Measurements from ENCODE around the gene COL26A1.
"Not testable (repeated sequence)": the region's sequence is repeated elsewhere in the genome, so short reads cannot be mapped to it uniquely, and the experiment has no call there.

COL26A1 gene

GRCh38 chr7:101362334-101363195, at the start of gene COL26A1:
Gene COL26A1, plus strand, starts transcription at chr7:101362875. Its CDS starts 158 bp downstream, at chr7:101363033.
- ATAC-seq (peak; percentile 35), DNase-seq (peak in 1 of 2 donors; percentile 28)
- Mint-ChIP-seq H3K27ac (no peak within 1 kb of the TSS), H3K9me3 (no peaks in the 10 kb centered on the region), H3K27me3 (peaks cover 30% of the 10 kb centered on the region), H3K4me1 (peaks cover 15% of the 10 kb centered on the region), H3K4me3 (peak within 1 kb of the TSS; percentile 19 to 54)

GRCh38 chr7:101315336-101315735, 47.3 kb upstream of the COL26A1 start:
- ATAC-seq = no peak
- Mint-ChIP-seq H3K4me3 (no peak overlapping the region), H3K27ac (no peak overlapping the region), H3K9me3 (peaks cover under 1 to 3% of the 10 kb centered on the region in 2 donors), H3K4me1 (no peaks in the 10 kb centered on the region), H3K27me3 (peaks cover 3% of the 10 kb centered on the region)
- DNase-seq = peak; percentile 28 to 42

GRCh38 chr7:101319401-101319800, 43.3 kb upstream of the COL26A1 start:
- H3K4me3 Mint-ChIP-seq = no peak overlapping the region
- no peak overlapping the region for H3K27ac Mint-ChIP-seq

GRCh38 chr7:101321491-101322401, 40.9 kb upstream of the COL26A1 start, which contains the start of gene IFT22:
Gene IFT22, minus strand, starts transcription at chr7:101321812. Its CDS starts 103 bp downstream, at chr7:101321709.
- peaks cover 10% of the 10 kb centered on the region for H3K4me1 Mint-ChIP-seq
- H3K27ac Mint-ChIP-seq = peak within 1 kb of the TSS; percentile 73 to 95
- H3K4me3 Mint-ChIP-seq = peak within 1 kb of the TSS; percentile 93 to 96
- H3K9me3 Mint-ChIP-seq = no peaks in the 10 kb centered on the region
- no peaks in the 10 kb centered on the region for H3K27me3 Mint-ChIP-seq
- ATAC-seq = peak; percentile 98
- peak; percentile 82 to 86 for DNase-seq

More at GRCh38 chr7:101319401-101319800, 43.3 kb upstream of the COL26A1 start:
- no peak for DNase-seq
- Mint-ChIP-seq H3K27me3 (no peaks in the 10 kb centered on the region), H3K4me1 (peaks cover 10% of the 10 kb centered on the region), H3K9me3 (no peaks in the 10 kb centered on the region)
- no peak for ATAC-seq

- ATAC-seq (no peak), DNase-seq (no peak)
- H3K4me1 Mint-ChIP-seq = no peaks in the 10 kb centered on the region
- no peaks in the 10 kb centered on the region for H3K9me3 Mint-ChIP-seq
- H3K27ac Mint-ChIP-seq = no peak overlapping the region
- H3K27me3 Mint-ChIP-seq = no peaks in the 10 kb centered on the region
- H3K4me3 Mint-ChIP-seq = no peak overlapping the region
Measured at GRCh38 chr7:101328159-101328558, 34.5 kb upstream of the COL26A1 start.

GRCh38 chr7:101330011-101330484, 32.6 kb upstream of the COL26A1 start:
- no peak for ATAC-seq
- H3K27me3 Mint-ChIP-seq = no peaks in the 10 kb centered on the region

DNA sequence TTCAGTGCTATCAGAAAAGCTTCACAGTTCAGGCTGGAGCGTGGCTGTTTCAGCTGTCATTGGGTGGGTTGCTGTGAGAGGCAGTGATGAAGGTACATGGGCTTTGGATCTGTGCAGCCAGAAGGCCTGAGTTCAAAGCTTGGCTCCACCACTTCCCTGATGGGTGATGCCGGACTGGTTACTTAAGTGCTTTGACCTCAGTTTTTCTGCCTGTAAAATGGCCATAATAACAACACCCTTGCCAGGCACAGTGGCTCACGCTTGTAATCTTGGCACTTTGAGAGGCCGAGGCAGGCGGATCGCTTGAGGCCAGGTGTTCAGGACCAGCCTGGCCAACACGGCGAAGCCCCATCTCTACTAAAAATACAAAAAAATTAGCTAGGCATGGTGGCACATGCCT, 30.6 kb upstream of the COL26A1 start:
- no peak overlapping the region for H3K27ac Mint-ChIP-seq
- no peaks in the 10 kb centered on the region for H3K4me1 Mint-ChIP-seq
- H3K4me3 Mint-ChIP-seq = no peak overlapping the region
- no peak for DNase-seq
- H3K27me3 Mint-ChIP-seq = no peaks in the 10 kb centered on the region
- no peak for ATAC-seq
- no peaks in the 10 kb centered on the region for H3K9me3 Mint-ChIP-seq

More at GRCh38 chr7:101330011-101330484, 32.6 kb upstream of the COL26A1 start:
- H3K4me1 Mint-ChIP-seq = no peaks in the 10 kb centered on the region
- no peaks in the 10 kb centered on the region for H3K9me3 Mint-ChIP-seq
- H3K27ac Mint-ChIP-seq = peak overlapping the region in 1 of 2 donors; percentile 74
- DNase-seq = no peak
- H3K4me3 Mint-ChIP-seq = no peak overlapping the region

GRCh38 chr7:101333912-101334311, 28.8 kb upstream of the COL26A1 start:
- H3K27me3 Mint-ChIP-seq = no peaks in the 10 kb centered on the region
- no peaks in the 10 kb centered on the region for H3K4me1 Mint-ChIP-seq
- H3K9me3 Mint-ChIP-seq = no peaks in the 10 kb centered on the region
- DNase-seq (no peak), ATAC-seq (no peak)
- H3K4me3 Mint-ChIP-seq = no peak overlapping the region
- no peak overlapping the region for H3K27ac Mint-ChIP-seq

- ATAC-seq = no peak
- DNase-seq = no peak
- Mint-ChIP-seq H3K9me3 (no peaks in the 10 kb centered on the region), H3K27me3 (no peaks in the 10 kb centered on the region), H3K4me1 (no peaks in the 10 kb centered on the region), H3K4me3 (no peak overlapping the region), H3K27ac (no peak overlapping the region)
Measured at GRCh38 chr7:101340379-101340778, 22.3 kb upstream of the COL26A1 start.

GRCh38 chr7:101342892-101343291, 19.8 kb upstream of the COL26A1 start:
- Mint-ChIP-seq H3K27ac (no peak overlapping the region), H3K4me3 (no peak overlapping the region), H3K9me3 (no peaks in the 10 kb centered on the region), H3K27me3 (no peaks in the 10 kb centered on the region), H3K4me1 (no peaks in the 10 kb centered on the region)
- ATAC-seq = no peak
- DNase-seq = no peak

DNA sequence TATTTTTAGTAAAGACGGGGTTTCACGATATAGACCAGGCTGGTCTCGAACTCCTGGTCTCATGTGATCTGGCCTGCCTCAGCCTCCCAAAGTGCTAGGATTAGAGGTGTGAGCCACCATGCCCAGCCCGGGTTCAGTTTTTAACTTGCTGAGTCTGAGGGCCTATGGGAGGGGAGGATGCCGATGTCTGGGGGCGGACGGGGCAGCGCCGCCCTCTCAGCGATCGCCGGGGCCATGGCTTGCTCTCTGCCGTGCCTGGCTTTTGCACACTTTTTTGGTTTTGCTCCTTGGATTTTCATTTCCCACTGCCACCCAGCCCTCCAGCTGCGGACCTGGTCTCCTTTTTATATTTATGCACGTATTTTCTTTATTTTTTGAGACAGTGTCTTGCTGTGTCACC, 15.2 kb upstream of the COL26A1 start:
- DNase-seq (no peak), ATAC-seq (no peak)
- H3K4me3 Mint-ChIP-seq = no peak overlapping the region
- no peaks in the 10 kb centered on the region for H3K9me3 Mint-ChIP-seq
- H3K27ac Mint-ChIP-seq = no peak overlapping the region
- H3K4me1 Mint-ChIP-seq = peaks cover 7% of the 10 kb centered on the region
- no peaks in the 10 kb centered on the region for H3K27me3 Mint-ChIP-seq

DNA sequence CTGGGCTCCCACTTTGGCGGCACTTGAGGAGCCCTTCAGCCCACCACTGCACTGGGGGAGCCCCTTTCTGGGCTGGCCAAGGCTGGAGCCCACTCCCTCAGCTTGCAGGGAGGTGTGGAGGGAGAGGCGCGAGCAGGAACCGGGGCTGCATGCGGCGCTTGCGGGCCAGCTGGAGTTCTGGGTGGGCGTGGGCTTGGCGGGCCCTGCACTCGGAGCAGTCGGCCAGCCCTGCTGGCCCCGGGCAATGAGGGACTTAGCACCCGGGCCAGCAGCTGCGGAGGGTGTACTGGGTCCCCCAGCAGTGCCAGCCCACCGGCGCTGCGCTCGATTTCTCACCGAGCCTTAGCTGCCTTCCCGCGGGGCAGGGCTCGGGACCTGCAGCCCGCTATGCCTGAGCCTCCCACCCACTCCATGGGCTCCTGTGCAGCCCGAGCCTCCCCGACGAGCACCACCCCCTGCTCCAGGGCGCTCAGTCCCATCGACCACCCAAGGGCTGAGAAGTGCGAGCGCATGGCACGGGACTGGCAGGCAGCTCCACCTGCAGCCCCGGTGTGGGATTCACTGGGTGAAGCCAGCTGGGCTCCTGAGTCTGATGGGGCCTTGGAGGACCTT, 14.1 kb upstream of the COL26A1 start:
- H3K27me3 Mint-ChIP-seq = not testable (repeated sequence)

DNA sequence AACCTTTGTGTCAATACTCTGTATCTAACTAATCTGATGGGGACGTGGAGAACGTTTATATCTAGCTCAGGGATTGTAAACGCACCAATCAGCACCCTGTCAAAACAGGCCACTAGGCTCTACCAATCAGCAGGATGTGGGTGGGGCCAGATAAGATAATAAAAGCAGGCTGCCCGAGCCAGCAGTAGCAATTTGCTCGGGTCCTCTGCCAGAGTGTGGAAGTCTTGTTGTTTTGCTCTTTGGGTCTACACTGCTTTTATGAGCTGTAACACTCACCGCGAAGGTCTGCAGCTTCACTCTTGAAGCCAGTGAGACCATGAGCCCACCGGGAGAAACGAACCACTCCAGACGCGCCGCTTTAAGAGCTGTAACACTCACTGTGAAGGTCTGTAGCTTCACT, 13.4 kb upstream of the COL26A1 start:
- ATAC-seq, H3K9me3 Mint-ChIP-seq, DNase-seq, H3K4me3 Mint-ChIP-seq, H3K27ac Mint-ChIP-seq, H3K27me3 Mint-ChIP-seq: not testable (repeated sequence)
- peaks cover 14% of the 10 kb centered on the region for H3K4me1 Mint-ChIP-seq

More for the DNA sequence above, 14.1 kb upstream of the COL26A1 start:
- not testable (repeated sequence) for H3K27ac Mint-ChIP-seq, DNase-seq, H3K9me3 Mint-ChIP-seq, ATAC-seq, H3K4me3 Mint-ChIP-seq
- H3K4me1 Mint-ChIP-seq = peaks cover 14% of the 10 kb centered on the region

- Mint-ChIP-seq H3K4me1 (peaks cover 14% of the 10 kb centered on the region), H3K4me3 (no peak overlapping the region), H3K27ac (no peak overlapping the region), H3K9me3 (no peaks in the 10 kb centered on the region), H3K27me3 (no peaks in the 10 kb centered on the region)
- DNase-seq (no peak), ATAC-seq (no peak)
Measured at GRCh38 chr7:101352920-101353308, 9.8 kb upstream of the COL26A1 start.

GRCh38 chr7:101357433-101357832, 5.2 kb upstream of the COL26A1 start:
- no peak for DNase-seq
- no peak overlapping the region for H3K27ac Mint-ChIP-seq
- H3K4me3 Mint-ChIP-seq = no peak overlapping the region
- ATAC-seq = no peak
- H3K9me3 Mint-ChIP-seq = no peaks in the 10 kb centered on the region
- H3K27me3 Mint-ChIP-seq = peaks cover 9% of the 10 kb centered on the region
- H3K4me1 Mint-ChIP-seq = peaks cover 7% of the 10 kb centered on the region

All from stimulated activated naive CD8-positive, alpha-beta T cell treated with anti-CD3 and anti-CD28 coated beads, Interleukin-15, amount 100 ng/mL, for 72 hours (primary cell).